Stimulated activated CD4-positive, alpha-beta T cell treated with anti-CD3 and anti-CD28 coated beads, Interleukin-15, amount 100 ng/mL, for 1 hour (primary cell): Measurements from ENCODE around the gene UAP1L1.
"Not testable (repeated sequence)": the region's sequence is repeated elsewhere in the genome, so short reads cannot be mapped to it uniquely, and the experiment has no call there.

Experiments
- DNase-seq, 2 donors: peaks; one replicate each; pipeline ENCODE4 v3.0.0-alpha.2; 2020; ENCODE audit warnings: low read depth in 1 of 2, low spot score in 1 of 2

Gene UAP1L1

DNA sequence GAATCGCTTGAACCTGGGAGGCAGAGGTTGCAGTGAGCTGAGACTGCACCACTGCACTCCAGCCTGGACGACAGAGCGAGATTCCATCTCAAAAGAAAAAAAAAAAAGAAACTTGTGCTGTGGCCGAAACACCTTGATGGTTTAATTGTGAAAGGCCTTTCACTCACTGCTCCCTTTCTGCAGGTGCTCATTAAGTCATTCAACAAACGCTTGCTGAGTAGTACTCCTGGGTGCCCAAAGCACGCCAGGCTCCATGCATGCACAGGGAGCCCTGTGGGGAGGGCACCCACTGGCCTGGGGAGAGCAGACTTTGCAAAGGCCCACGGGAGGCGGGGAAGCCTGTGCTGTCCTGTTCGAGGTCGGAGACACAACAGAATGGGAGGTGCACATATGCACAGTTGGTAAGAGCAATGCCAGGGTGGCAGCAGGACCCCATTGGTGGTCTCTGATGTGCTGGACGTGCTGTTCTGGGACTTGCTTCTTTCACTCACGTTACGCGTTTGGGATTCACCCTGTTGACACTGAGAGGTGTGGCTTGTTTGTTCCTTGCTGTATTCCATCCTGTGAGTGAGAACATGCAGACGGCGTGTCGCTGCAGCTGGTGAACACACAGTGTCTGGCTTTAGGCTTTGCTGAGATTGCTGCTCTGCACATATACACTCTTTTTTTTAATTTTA, 20.4 kb upstream of the UAP1L1 start:
- DNase-seq, result no peak

DNA sequence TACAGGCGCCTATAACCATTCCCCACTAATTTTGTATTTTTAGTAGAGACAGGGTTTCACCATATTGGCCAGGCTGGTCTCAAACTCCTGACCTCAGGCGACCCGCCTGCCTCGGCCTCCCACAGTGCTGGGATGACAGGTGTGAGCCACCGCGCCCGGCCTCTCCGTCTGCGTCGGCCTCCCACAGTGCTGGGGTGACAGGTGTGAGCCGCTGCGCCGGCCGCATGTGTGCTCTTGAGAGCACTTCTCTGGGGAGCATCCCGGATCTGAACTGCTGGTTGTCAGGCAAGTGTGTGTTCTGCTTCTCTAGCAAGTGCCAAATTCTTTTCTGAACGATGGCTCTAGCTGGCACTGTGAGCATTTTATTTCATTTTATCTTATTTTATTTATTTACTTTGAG, 19.8 kb upstream of the UAP1L1 start:
- DNase-seq, result no peak

DNA sequence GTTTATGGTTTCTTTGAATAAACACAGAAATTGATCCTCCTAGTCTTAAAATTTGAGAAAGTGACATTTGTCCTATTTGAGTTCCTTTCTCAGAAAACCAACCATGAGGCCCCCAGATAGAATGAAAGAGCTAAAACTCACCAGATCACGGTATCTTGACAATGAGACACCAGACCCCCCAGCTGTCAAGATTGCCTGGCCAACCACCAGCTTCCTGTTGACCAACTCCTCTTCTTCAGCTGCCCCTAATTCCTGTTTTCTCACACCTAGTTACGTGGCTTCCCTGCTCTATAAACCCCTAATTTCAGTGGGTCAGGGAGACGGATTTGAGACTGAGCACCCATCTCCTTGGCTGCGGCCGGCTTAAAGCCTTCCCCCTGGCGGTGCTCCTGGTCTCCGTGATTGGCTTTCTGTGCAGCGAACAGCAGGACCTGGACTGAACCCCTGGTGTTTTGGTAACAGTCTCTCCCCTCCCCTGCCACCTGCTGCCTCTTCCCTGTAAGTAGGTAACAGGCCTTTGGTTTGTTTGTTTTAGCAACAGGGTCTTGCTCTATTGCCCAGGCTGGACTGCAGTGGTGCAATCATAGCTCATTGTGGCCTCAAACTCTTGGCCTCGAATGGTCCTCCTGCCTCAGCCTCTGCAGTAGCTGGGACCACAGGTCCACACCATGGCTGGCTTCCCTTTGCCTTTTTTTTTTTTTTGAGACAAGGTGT, 18.6 kb upstream of the UAP1L1 start:
- DNase-seq, result no peak

DNA sequence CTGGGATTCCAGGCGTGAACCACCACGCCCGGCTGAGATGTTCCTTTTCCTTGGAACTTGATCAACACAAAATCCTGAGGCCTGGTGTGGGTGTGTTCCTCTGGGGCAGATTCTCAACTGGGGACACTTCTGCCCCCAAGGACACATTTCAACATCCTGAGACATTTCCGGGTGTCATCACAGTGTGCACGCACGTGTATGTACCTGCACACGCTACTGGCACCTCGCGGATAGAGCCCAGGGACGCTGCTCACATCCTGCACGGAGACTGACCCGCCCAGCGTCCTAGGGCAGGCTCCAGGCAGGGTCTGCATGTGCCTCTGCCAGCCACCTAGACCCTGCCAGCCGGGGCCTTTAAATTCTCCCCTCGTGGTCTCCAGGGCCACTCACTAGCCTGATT, 14.9 kb upstream of the UAP1L1 start:
- DNase-seq, result no peak

DNA sequence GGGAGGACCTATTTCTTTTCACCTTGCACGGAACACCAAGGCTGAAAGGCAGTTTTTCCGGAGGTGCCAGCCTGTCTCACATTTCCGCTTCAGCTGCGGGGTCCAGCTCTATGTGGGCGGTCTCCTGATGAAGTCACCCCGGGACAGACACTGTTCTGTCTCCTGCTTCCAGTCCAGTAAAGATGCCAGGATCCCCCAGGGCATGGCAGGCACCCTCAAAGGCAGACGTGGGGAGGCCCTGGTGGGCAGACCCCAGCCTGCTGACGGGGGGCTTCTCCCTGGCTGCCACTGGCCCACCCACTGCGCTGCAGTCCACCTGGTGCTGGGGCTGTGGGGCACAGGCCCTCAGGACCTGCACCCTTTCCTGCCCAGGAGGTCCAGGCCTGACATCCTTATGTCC, 14.5 kb upstream of the UAP1L1 start:
- not testable (repeated sequence) for DNase-seq

DNA sequence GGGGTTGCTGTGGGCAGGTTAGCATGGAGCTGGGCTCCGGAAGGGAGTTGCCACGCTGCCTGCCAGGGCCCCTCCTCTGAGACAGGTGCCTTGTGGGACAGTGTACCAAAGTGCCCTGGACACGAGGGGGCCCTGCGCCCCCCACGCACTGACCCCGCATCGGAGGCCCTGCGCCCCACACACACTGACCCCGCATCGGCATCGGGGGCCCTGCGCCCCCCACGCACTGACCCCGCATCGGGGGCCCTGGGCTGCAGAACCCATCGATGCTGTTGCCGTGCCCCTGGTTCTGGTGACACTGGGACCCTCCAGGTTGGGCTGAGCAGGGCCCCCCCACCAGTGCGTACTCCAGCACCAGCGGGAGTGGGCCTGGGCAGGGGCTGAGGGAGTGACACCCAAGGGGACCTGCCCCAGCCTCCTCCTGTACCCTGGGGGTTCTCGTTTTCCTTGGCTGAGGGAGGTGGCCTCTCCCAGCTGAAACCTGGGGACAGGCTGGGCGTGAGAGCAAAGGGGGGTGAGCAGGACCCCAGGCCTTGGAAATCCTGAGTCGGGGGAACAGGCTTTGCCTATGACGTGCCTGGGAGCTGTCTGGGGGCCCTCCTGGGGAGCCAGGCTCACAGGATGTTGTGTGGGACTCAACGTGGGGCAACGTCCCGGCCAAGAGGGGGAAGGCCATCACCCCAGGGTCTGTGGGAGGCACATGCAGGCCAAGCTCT, 13.8 kb upstream of the UAP1L1 start:
- no peak for DNase-seq

DNA sequence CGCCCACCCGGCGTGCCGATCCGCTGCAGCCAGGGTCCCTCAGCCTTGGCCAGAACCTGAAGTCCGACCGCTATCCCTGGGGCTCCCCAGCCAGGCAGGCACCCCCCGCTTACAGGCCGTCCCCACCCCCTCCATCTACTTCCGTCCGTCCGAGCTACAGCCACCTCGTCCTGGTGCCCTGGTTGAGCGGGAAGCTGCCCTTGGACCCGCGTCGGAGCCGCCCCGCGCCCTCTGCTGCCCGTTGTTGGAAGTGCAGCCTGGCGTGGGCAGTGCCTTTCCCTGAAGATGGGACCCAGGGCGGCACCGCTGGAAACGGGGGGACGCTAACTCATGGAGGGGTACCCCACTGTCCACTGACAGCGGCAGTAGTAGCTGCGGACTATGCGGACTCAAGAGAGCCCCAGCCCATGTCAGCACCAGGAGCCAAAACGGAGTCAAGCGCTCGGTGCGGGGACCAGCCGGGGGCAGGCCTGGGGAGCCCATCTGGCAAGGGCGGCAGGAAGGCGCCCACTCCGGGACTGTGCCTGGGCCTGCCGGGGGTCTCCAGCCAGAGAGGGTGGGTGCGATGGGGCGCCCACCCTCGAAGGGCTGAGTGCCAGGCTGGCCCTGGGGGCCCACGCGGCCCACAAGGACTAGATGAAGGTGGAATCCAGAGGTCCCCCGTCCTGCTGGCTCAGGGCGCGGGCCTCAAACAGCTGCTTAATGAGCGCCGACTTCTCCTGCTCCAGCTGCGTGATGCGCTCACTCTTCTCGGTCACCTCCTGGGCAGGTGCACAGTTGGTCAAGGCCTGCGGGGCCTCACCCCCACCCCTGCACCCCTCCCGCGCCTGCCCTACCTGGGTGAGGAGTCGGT, 13.1 kb upstream of the UAP1L1 start:
- peak; percentile 31 to 59 for DNase-seq

DNA sequence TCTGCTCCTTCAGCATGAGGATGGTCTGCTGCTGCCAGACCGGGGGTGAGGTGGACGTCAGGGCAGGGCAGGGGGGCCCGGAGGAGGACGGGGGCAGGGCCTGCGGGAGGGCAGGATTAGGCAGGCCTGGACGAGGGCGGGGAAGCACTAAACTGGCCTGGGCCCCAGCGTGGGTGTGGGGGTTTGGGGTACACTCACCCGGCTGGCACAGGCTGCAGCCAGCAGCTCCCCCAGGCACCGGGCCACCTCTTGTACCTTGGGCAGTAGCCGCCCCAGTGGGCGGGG, 12.5 kb upstream of the UAP1L1 start:
- no peak for DNase-seq

DNA sequence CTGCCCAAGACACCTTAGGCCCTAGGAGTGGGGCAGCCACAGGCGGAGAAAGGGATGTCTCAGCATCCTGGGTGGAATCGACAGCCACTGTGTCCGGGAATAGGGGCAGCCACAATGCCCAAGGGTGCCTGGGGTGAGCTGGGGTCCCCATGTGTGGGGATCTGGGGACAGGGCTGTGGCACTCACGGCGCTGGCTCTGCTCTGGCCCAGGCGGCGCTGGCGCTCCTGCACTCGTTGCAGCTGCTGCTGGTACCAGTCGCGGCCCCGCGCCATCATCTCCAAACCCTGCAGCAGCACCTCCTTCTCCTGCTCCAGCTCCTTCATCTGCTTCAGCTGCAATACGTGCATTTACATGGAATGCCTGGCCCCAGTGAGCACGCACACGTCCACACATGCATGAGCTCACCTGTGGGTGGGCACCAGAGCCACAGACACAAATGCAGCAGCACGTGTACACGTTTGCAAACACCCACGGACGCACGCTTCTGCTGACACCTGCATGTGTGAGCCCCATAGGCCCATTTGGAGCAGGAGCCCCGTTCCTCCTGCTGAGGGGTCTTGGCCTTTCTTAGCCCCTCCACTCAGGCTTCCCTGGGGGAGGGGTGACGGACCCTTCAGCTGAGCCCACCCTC, 11.9 kb upstream of the UAP1L1 start:
- no peak for DNase-seq

DNA sequence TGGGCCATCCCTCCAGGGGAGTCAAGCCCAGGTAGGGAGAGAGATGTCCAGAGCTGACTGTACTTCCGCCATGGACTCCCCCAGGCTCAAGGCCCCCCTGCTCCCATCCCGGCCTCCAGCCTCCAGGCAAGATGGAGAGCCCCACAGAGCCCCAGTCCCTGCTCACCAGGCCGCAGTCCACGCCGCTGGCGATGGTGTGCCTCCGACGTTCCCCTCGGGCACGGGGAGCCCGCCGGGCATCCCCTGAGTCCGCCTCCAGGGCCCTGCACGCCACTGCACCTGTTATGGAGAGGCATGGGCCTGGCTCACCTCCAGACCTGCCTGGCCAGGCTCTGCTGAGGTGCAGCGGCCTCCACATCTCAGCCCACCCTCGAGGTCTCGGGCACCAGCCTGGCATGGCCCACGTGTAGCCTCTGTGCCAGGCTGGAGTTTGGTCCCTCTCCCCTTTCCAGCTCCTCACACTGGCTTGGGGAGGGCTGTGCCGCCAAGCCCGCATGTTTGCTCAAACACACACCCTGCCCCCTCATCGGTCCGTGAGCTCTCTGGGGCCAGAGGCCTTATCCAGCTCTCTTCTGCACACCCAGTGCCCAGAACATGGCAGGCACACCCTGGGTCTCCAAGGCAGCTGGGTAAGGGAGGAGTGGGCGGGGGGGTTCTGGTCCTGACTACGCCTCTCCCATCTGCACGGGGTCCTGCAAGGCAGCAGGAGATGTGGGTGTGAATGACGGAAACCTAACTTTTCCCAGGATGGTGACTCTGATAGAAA, 11.0 kb upstream of the UAP1L1 start:
- DNase-seq, result no peak

DNA sequence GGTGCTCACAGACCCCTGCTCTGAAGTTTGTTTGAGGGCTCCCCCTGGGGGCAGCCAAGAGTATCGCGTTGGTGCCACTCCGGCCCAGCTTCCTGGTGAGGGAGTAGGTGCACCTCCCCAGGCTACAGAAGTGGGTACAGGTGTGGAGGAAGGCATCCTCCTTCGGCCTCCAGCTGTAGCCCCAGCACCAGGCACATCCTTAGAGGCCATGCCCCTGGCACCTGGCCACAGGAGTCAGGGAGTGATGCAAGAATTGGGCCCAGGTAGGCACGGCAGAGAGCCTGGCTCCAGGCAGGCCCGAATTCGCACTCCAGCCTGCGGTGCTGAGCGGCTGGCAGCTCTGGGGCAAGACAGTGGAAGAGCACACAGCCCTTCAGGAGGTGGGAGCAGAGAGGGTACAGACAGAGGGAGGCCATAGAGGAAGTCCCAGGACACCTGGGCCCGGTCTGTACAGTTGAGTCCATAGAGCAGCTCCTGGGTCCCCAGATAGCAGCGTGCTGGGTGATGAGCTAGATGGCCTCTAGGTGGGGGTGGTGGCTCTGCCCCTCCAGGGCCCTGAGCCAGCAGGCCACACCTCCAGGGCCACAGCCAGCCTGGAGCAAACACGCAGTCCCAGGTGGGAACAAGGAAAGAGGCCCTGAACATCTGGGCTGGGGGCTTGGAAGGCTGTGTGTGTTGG, 9.3 kb upstream of the UAP1L1 start:
- DNase-seq, result peak; percentile 74

DNA sequence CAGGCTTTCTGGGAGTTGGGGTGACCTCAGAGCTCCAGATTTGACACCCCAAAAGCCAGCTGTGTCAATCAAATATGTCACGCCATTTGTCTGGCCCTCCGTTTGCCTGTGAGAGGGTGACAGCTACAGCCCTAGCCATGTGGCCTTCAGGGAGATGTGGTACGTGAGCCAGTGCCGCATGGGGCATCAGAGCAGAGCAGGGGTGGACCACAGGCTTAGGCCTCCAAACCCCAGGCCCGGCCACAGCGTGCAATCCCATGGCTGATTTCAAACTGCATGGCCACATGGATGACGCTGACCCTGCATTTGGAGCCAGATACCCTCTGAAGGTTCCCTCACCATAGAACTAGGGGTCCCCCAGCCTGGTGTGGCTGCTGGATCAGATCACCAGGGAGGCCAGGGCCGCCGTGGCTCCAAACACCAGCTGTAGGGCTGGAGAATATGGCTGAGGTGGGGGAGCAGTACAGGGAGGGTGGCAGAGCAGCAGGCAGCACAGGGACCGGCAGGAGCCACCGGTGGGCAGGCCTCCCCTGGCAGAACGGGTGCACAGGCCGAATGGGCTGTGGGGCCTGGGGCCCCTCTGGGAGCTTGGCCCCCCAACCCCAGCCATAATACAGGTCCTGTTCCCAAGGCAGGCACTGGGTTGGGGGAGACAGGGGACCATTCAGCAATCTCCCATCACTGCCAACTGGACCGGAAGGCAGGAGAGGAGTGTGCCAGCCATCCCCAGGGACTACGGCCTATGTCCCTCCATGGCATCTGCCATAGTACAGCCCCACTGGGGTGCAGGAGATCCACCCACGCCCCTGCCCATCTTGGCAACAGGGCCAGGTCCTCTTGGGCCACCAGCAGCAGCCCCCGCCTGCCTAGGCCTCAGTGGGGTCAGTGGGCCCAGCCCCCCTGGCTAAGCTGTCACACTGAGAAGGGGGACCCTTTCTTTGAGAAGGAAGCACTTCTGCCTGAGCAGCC, 8.5 kb upstream of the UAP1L1 start:
- no peak for DNase-seq

DNA sequence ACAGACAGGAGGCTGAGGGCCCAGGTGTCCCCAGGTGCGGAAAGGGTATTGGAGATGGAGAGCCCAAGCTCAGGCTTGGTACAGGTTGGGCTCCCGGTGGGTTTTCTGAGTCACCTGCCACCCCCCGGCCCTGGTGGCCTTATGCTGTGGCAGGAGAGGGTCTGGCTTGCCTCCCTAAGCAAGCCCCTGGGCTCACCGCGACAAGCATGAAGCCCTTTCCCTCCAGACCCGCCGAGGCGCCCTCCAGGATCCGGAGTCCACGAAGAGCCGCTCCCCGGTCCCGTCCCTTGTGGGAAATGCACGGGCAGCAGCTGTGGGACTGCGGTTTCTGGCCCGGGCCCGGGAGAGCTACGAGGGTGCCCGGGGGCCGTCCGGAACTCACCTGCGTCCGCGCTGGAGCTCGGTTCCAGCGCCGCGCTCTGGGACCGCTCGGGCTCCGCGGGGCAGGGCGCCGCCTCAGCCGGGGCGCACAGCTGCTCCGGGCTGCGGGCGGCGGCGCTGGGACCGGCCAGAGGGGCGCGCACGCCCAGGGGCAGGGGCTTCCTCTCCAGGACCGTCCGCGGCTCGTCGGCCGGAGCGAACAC, 7.7 kb upstream of the UAP1L1 start:
- DNase-seq, result no peak

DNA sequence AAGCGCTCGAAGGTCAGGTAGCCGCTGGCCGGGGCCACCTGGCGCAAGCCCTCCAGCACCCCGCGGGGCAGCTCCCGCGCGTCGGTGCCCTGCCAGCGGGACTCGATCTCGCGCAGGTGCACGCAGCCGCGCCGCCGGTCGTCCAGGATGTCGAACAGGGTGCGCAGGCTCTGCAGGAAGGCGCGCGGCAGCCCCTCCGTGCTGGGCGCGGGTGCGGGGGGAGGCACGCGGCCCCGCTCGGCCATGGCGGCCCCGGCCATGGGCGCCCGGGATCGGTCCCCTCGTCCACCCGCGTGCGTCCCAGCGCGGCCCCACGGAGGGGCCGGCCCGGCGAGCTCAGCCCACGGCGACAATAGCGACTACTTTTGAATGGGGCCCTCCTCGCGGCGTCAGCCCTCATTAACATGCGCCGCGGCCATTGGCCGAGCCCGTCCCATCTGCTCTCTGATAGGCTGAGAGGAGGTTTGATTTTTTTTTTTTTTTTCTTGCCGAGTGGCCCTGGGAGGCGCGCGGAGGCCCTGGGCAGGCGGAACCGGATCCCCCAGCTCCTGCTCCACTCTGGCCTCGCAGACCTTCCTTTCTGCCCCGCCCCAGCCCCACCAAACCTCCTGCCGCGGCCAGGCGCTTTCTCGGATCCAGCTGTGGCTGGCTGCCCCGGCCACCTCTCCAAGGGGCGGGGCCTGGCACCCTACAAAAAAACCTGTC, 7.0 kb upstream of the UAP1L1 start, which contains the start of gene SAPCD2:
TSS of gene SAPCD2 (minus strand) at position 357 of the 705 bp plus-strand sequence. CDS start at position 260, 97 bp downstream.
- peak; percentile 65 to 69 for DNase-seq

DNA sequence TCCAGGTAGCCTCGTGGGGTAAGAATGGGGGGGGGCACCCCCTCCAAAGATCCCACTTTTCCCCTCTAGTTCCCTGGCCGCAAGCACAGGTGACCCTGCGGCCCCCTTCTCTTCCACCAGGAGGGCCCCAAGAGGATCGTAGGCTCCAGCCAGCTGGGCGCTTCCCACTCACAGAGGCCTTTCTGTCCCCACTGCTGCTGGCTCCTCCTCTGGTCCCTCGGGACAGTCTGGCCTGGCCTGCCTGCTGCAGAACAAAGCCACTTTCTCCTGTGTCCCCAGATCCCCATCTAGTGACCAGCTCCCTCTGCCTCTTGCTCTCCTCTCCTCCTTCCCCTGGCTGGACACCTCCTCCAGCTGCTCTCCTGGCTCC, 6.4 kb upstream of the UAP1L1 start:
- DNase-seq, result no peak

DNA sequence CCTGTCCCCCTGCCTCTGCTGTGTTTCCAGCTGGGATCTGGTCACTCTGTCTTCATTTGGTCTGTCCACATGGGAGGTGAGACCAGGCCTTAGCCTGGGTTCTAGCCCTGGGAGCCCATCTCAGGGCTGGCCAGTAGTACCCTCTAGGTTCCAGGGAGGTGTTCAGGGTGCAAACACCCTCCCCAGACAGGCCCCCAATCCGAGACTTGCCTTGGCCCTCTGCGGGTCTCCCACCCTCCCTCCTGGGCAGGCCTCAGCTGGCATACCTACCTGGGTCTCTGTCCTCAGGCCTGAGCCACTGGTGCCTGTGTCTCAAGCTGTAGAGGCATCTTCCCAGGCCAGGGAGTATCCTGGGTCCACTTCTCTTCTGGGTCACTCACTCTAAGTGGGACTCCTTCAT, 6.0 kb upstream of the UAP1L1 start:
- DNase-seq, result no peak

DNA sequence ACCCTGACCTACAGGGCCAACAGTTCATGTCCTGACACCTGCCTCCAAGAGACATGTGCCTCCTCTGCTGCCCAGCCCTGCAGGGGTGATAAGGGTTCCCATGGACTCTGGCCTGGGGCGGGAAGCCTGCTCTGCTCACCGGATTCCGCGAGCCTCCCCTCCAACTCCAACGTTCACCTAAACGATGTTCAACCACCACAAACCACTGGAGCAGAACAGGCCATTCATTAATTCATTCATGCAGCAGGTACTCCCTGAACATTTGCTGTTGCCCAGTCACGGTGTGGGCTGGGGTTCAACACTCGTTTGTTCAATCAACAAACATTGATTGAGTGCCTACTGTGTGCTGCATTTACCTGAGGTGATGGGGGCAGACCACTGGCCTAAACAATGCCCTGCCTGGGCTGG, 3.3 kb upstream of the UAP1L1 start:
- no peak for DNase-seq
